Tibial nerve (tissue), 4 donors: ENCODE data around the gene CSE1L. TPM values are rescaled to one million over a fixed set of nuclear protein-coding genes. Genes with fewer than 3 reads are reported as not detected.
"Not testable (repeated sequence)": the region's sequence is repeated elsewhere in the genome, so short reads cannot be mapped to it uniquely, and the experiment has no call there.

ENCODE experiments used
- DNase-seq, 2 donors: peaks; one replicate each; pipeline ENCODE4 v3.0.0-alpha.2; 2019; ENCODE audit warnings: low spot score in 2 of 2
- H3K27ac ChIP-seq, 4 donors: fragments of 200-600 bp; sonication (generic) in 3 of 4; one replicate each; pipeline ENCODE4 v1.5.1; 2017 to 2019; ENCODE audit warnings: mild to moderate bottlenecking in 1 of 4
- H3K27me3 ChIP-seq, 2 donors: fragments of 200-600 bp; sonication (generic) in 1 of 2; one replicate each; pipeline versions ENCODE4 v1.5.1 to v1.6.0; 2017 to 2019
- H3K36me3 ChIP-seq, 3 donors: fragments of 200-600 bp; sonication (generic); one replicate each; pipeline ENCODE4 v1.5.1; 2018 to 2019
- H3K4me1 ChIP-seq, 4 donors: fragments of 200-600 bp; sonication (generic) in 3 of 4; one replicate each; pipeline ENCODE4 v1.5.1; 2017 to 2019
- H3K4me3 ChIP-seq, 4 donors: fragments of 200-600 bp; sonication (generic) in 3 of 4; one replicate each; pipeline ENCODE4 v1.5.1; 2017 to 2019; ENCODE audit warnings: mild to moderate bottlenecking in 1 of 4, moderate library complexity in 1 of 4
- H3K9me3 ChIP-seq, 4 donors: fragments of 200-600 bp; sonication (generic) in 3 of 4; one replicate each; pipeline ENCODE4 v1.5.1; 2017 to 2019
- CTCF ChIP-seq, 5 experiments: fragments of 200-600 bp in 3 of 5; fragments of 450-650 bp in 2 of 5; sonication (generic) in 3 of 5; IDR thresholded peaks; one replicate each; pipeline ENCODE4 v1.5.1; 2016 to 2019; ENCODE audit warnings: antibody characterized with exemption in 5 of 5, mild to moderate bottlenecking in 3 of 5, moderate library complexity in 2 of 5
- EP300 ChIP-seq, 2 donors: sonication (generic); formaldehyde crosslinking; IDR thresholded peaks; one replicate each; pipeline ENCODE4 v1.6.1; 2017; ENCODE audit warnings: antibody characterized with exemption in 2 of 2, mild to moderate bottlenecking in 1 of 2
- POLR2A ChIP-seq, 2 donors: fragments of 450-650 bp; IDR thresholded peaks; one replicate each; pipeline ENCODE4 v1.6.1; 2017; ENCODE audit warnings: antibody characterized with exemption in 2 of 2, mild to moderate bottlenecking in 2 of 2, moderate library complexity in 2 of 2
- WGBS, 2 donors: methylation state at CpG; one replicate each; pipeline ENCODE4 v1.1.5; 2018; 5-methylcytosine and 5-hydroxymethylcytosine counted together
- total RNA-seq, 4 donors: library from RNA; depleted of rRNA; stranded (reverse); fragments of >200 nt; gene quantifications; one replicate each; pipeline ENCODE4 v1.1.0, GENCODE V29; 2016

Gene CSE1L
- total RNA-seq, 4 donors from 2014 or later, result 23.9 to 42.0 (median 38.5) TPM

DNA sequence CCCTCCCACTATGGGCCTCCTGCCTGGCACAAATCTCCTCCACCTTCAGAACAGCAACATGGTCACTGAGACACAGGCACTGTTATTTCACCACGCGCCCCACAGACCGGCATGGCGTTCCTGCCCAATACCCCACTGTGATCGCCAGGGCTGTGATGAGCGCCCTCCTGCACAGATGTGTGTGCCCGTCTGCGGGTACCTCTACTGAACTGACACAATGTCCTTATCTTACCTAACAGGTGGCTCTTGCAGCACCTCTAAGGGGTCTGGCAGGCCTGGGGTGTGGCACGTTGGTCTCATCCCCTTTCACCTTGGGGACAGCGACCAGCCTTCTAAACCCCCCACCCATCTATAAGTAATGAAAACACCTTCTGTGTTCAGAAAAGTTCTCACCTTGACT is 77.9 kb downstream of the CSE1L start:
- H3K4me1 ChIP-seq, result no peaks in the 10 kb centered on the region
- no peak overlapping the region for H3K4me3 ChIP-seq
- no peaks in the 10 kb centered on the region for H3K27me3 ChIP-seq
- no peak for TF ChIP-seq CTCF (IDR thresholded peaks at IDR 0.05)
- no peak for TF ChIP-seq EP300 (IDR thresholded peaks at IDR 0.05)
- no peak for TF ChIP-seq POLR2A (IDR thresholded peaks at IDR 0.05)
- no peak overlapping the region for H3K27ac ChIP-seq
- H3K9me3 ChIP-seq, result no peaks in the 10 kb centered on the region
- no peak for DNase-seq
- 97 to 98% methylated on average over 10 of the region's 10 CpGs for WGBS, 2 donors
- peaks cover 0 to 66% (median 13%) of the 10 kb centered on the region in 3 donors for H3K36me3 ChIP-seq

DNA sequence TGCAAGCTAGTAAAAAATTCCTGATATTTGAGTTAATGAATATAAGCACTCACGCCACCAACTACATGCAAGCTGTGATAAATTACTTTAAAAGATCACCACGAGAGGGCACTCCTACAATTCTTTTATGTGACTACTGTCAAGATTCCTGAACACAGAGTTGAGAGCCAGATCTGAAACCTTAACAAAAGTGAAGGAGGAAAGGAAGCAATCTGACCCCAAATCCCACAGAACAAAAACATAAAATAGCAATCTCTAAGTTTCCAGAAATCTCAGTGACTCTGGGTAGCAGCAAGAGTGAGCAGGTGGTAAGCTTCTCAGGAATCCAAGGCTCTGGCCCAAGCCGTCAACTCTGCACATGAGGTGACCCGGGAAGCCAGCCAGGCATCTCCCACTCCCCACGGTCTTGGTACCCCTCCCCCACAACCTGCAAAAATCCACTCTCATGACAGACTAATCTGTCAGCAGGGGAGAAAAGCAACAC is 86.9 kb downstream of the CSE1L start:
- H3K36me3 ChIP-seq, result peaks cover 0 to 65% (median 0%) of the 10 kb centered on the region in 3 donors
- H3K9me3 ChIP-seq, result no peaks in the 10 kb centered on the region
- DNase-seq, result peak in 1 of 2 donors; percentile 66
- H3K27ac ChIP-seq, result no peak overlapping the region
- TF ChIP-seq CTCF (IDR thresholded peaks at IDR 0.05) (peak; percentile 46 to 79 (median 56)), POLR2A (IDR thresholded peaks at IDR 0.05) (no peak), EP300 (IDR thresholded peaks at IDR 0.05) (peak in 1 of 2 donors; percentile 14)
- no peak overlapping the region for H3K4me3 ChIP-seq
- H3K4me1 ChIP-seq, result peaks cover 0 to 13% (median 1%) of the 10 kb centered on the region in 4 donors
- H3K27me3 ChIP-seq, result no peaks in the 10 kb centered on the region
- WGBS, 2 donors, result 24 to 35% methylated on average over 5 of the region's 5 CpGs

DNA sequence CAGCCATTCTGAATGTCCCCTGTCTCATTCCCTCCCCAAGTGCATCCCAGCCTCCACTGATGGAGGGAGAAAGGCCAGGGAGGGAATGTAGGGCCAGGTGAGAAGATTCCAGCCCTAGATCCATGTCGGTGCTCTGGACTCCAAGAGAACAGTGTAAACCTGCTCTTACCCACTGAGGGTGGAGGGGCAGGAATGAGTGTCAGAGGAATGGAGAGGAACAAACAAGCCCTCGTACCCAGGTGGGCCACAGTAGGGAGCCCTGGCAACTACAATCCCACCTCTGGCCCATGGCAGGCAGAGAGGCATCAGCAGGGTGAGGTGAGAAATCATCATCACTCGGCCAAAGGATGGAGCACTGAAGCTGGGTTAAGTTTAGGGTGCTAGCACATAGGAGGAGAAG is 87.5 kb downstream of the CSE1L start:
- 77 to 82% methylated on average over 3 of the region's 3 CpGs for WGBS, 2 donors
- peak overlapping the region in 1 of 4 donors; percentile 21 for H3K27ac ChIP-seq
- no peaks in the 10 kb centered on the region for H3K9me3 ChIP-seq
- DNase-seq, result no peak
- TF ChIP-seq CTCF (IDR thresholded peaks at IDR 0.05), result no peak
- no peak for TF ChIP-seq EP300 (IDR thresholded peaks at IDR 0.05)
- TF ChIP-seq POLR2A (IDR thresholded peaks at IDR 0.05), result no peak
- H3K27me3 ChIP-seq, result no peaks in the 10 kb centered on the region
- H3K36me3 ChIP-seq, result peaks cover 0 to 62% (median 0%) of the 10 kb centered on the region in 3 donors
- no peak overlapping the region for H3K4me3 ChIP-seq
- H3K4me1 ChIP-seq, result peaks cover 0 to 13% (median 1%) of the 10 kb centered on the region in 4 donors

DNA sequence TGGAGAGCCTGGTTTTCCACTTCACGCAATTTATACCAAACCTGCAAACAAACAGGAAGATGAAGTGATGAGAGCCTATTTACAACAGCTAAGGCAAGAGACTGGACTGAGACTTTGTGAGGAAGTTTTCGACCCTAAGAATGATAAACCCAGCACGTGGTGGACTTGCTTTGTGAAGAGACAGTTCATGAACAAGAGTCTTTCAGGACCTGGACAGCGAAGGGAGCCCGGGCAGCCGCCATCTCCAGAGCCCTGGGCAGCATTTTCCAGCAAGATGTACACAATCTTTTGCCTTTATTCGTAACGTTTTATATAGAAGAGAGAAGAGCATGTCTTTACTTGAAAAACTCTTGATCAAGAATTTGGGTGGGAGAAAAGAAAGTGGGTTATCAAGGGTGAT is 88.7 kb downstream of the CSE1L start:
- WGBS, 2 donors, result 73 to 83% methylated on average over 8 of the region's 8 CpGs
- H3K4me3 ChIP-seq, result not testable (repeated sequence)
- H3K36me3 ChIP-seq, result peaks cover 0 to 70% (median 0%) of the 10 kb centered on the region in 3 donors

DNA sequence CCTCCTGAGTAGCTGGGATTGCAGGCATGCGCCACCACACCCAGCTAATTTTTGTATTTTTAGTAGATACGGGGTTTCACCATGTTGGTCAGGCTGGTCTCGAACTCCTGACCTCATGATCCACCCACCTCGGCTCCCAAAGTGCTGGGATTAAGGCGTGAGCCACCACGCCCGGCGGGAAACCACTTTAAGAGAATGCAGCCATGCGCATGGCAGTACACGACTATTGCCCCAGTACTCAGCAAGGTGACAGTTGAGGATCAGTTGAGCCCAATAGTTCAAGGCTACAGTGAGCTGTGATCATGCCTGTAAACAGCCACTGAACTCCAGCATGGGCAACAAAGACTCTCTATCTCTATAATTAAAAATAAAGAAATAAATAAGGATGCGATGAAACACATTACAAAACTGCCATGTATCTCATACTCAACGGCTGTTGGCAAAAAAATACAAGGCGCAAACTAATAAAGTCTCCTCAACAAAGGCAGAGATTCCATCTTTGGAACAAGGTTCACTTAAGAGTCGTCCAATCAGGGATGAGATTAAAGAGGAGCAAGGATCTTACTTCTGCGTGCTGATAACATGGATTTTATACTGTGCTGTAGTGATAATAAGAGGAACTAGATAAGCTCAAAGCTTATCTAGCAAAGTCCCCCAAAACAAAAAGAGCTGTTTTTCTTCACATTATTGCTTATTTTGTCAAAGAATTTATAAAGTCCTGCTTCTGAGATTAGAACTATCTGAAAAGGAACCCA is 90.9 kb downstream of the CSE1L start:
- H3K27ac ChIP-seq, result no peak overlapping the region
- H3K36me3 ChIP-seq, result peaks cover 0 to 54% (median 0%) of the 10 kb centered on the region in 3 donors
- WGBS, 2 donors, result 91% methylated on average over 15 of the region's 15 CpGs
- TF ChIP-seq CTCF (IDR thresholded peaks at IDR 0.05) (no peak), EP300 (IDR thresholded peaks at IDR 0.05) (no peak), POLR2A (IDR thresholded peaks at IDR 0.05) (no peak)
- H3K4me3 ChIP-seq, result no peak overlapping the region
- H3K4me1 ChIP-seq, result peaks cover 0 to 20% (median 1%) of the 10 kb centered on the region in 4 donors
- DNase-seq, result no peak
- no peaks in the 10 kb centered on the region for H3K27me3 ChIP-seq
- H3K9me3 ChIP-seq, result no peaks in the 10 kb centered on the region

More for the DNA sequence above, 88.7 kb downstream of the CSE1L start:
- peaks cover 0 to 13% (median 1%) of the 10 kb centered on the region in 4 donors for H3K4me1 ChIP-seq
- not testable (repeated sequence) for H3K9me3 ChIP-seq, DNase-seq, H3K27ac ChIP-seq, H3K27me3 ChIP-seq
